ENCODE data around the gene KLHL29. TPM values are rescaled to one million over a fixed set of nuclear protein-coding genes. Genes with fewer than 3 reads are reported as not detected.

Gene KLHL29
- total RNA-seq, 1 donor from 2014 or later = 8.0 TPM

DNA sequence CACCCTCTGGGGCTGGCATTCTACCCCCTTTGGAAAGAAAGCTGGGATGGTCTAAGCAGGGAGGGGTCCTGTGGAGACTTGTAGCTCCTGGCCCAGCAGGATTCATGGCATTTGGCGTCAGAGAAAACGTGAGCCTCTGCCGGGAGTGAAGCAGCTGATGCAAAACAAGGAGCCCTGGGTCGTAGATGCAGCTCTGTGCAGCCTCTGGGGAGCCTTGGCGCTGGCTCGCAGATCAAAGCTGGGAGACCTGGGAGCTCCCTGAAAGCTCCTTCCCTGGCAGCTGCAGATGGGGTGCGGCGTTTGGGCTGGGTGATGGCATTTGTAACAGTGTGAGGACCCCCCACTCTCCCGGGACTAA lies 148.3 kb downstream of the KLHL29 start:
- Mint-ChIP-seq H3K4me3 (ENCODE audit: unreplicated experiment) (no peak overlapping the region), H3K4me1 (ENCODE audit: low read depth) (peaks cover 2% of the 10 kb centered on the region), H3K9me3 (ENCODE audit: low read depth) (no peaks in the 10 kb centered on the region), H3K27me3 (ENCODE audit: low read depth) (peaks cover 3% of the 10 kb centered on the region), H3K36me3 (ENCODE audit: low read depth) (no peaks in the 10 kb centered on the region), H3K27ac (ENCODE audit: unreplicated experiment) (no peak overlapping the region)
- no peak for DNase-seq (ENCODE audit: low spot score)
- TF ChIP-seq, protein P1, sequence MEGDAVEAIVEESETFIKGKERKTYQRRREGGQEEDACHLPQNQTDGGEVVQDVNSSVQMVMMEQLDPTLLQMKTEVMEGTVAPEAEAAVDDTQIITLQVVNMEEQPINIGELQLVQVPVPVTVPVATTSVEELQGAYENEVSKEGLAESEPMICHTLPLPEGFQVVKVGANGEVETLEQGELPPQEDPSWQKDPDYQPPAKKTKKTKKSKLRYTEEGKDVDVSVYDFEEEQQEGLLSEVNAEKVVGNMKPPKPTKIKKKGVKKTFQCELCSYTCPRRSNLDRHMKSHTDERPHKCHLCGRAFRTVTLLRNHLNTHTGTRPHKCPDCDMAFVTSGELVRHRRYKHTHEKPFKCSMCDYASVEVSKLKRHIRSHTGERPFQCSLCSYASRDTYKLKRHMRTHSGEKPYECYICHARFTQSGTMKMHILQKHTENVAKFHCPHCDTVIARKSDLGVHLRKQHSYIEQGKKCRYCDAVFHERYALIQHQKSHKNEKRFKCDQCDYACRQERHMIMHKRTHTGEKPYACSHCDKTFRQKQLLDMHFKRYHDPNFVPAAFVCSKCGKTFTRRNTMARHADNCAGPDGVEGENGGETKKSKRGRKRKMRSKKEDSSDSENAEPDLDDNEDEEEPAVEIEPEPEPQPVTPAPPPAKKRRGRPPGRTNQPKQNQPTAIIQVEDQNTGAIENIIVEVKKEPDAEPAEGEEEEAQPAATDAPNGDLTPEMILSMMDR (IDR thresholded peaks at IDR 0.05) = no peak

GRCh38 chr2:23534771-23535170 lies 149.8 kb downstream of the KLHL29 start:
- peaks cover 3% of the 10 kb centered on the region for H3K27me3 Mint-ChIP-seq (ENCODE audit: low read depth)
- DNase-seq (ENCODE audit: low spot score) = no peak

GRCh38 chr2:23536326-23536725 lies 151.3 kb downstream of the KLHL29 start:
- Mint-ChIP-seq H3K4me1 (ENCODE audit: low read depth) (peaks cover 2% of the 10 kb centered on the region), H3K36me3 (ENCODE audit: low read depth) (peaks cover 2% of the 10 kb centered on the region), H3K27ac (ENCODE audit: unreplicated experiment) (no peak overlapping the region), H3K27me3 (ENCODE audit: low read depth) (peaks cover 5% of the 10 kb centered on the region), H3K4me3 (ENCODE audit: unreplicated experiment) (no peak overlapping the region), H3K9me3 (ENCODE audit: low read depth) (no peaks in the 10 kb centered on the region)
- TF ChIP-seq, protein P1 (IDR thresholded peaks at IDR 0.05) = no peak
- no peak for DNase-seq (ENCODE audit: low spot score)

More at GRCh38 chr2:23534771-23535170, 149.8 kb downstream of the KLHL29 start:
- Mint-ChIP-seq H3K4me3 (ENCODE audit: unreplicated experiment) (no peak overlapping the region), H3K36me3 (ENCODE audit: low read depth) (no peaks in the 10 kb centered on the region), H3K27ac (ENCODE audit: unreplicated experiment) (no peak overlapping the region), H3K9me3 (ENCODE audit: low read depth) (no peaks in the 10 kb centered on the region), H3K4me1 (ENCODE audit: low read depth) (peaks cover 2% of the 10 kb centered on the region)
- TF ChIP-seq, protein P1 (IDR thresholded peaks at IDR 0.05) = no peak

GRCh38 chr2:23537991-23538390 lies 153.0 kb downstream of the KLHL29 start:
- Mint-ChIP-seq H3K36me3 (ENCODE audit: low read depth) (peaks cover 2% of the 10 kb centered on the region), H3K27me3 (ENCODE audit: low read depth) (peaks cover 7% of the 10 kb centered on the region), H3K27ac (ENCODE audit: unreplicated experiment) (no peak overlapping the region), H3K9me3 (ENCODE audit: low read depth) (no peaks in the 10 kb centered on the region), H3K4me1 (ENCODE audit: low read depth) (peaks cover 2% of the 10 kb centered on the region), H3K4me3 (ENCODE audit: unreplicated experiment) (no peak overlapping the region)
- TF ChIP-seq, protein P1 (IDR thresholded peaks at IDR 0.05) = no peak
- no peak for DNase-seq (ENCODE audit: low spot score)

GRCh38 chr2:23538566-23538965 lies 153.6 kb downstream of the KLHL29 start:
- Mint-ChIP-seq H3K4me1 (ENCODE audit: low read depth) (peaks cover 6% of the 10 kb centered on the region), H3K27ac (ENCODE audit: unreplicated experiment) (no peak overlapping the region), H3K27me3 (ENCODE audit: low read depth) (peaks cover 12% of the 10 kb centered on the region), H3K36me3 (ENCODE audit: low read depth) (peaks cover 2% of the 10 kb centered on the region), H3K4me3 (ENCODE audit: unreplicated experiment) (no peak overlapping the region), H3K9me3 (ENCODE audit: low read depth) (no peaks in the 10 kb centered on the region)
- DNase-seq (ENCODE audit: low spot score) = no peak
- TF ChIP-seq, protein P1 (IDR thresholded peaks at IDR 0.05) = no peak

Measured in chondrocyte (in vitro differentiated cells).